Cerebellar nuclear complex (tissue), 1 donor: ENCODE results near the gene OR10G3.
"Not testable (repeated sequence)": the region's sequence is repeated elsewhere in the genome, so short reads cannot be mapped to it uniquely, and the experiment has no call there.

Experiments used
- DNase-seq, 2 experiments: peaks; one replicate each; lab custom pipeline; 2025; lab: John Stamatoyannopoulos, UW

Gene OR10G3

GRCh38 chr14:21579976-21580375 lies at the start of gene OR10G3:
Gene OR10G3, minus strand, starts transcription at chr14:21580076. Its CDS starts 9,332 bp downstream, at chr14:21570744.
- no peak for DNase-seq

- no peak for DNase-seq
These were observed 46.8 kb upstream of the OR10G3 start for GRCh38 chr14:21626491-21627230.

- DNase-seq: no peak
These were observed 37.7 kb upstream of the OR10G3 start for GRCh38 chr14:21617614-21618013.

GRCh38 chr14:21614240-21614639 lies 34.4 kb upstream of the OR10G3 start:
- DNase-seq: no peak

- DNase-seq: no peak
These were observed 32.4 kb upstream of the OR10G3 start for GRCh38 chr14:21612324-21612723.

GRCh38 chr14:21602181-21602580 lies 22.3 kb upstream of the OR10G3 start:
- DNase-seq: not testable (repeated sequence)

- DNase-seq: no peak
These were observed 9.4 kb upstream of the OR10G3 start for GRCh38 chr14:21589317-21589716.

- no peak for DNase-seq
These were observed 4.2 kb downstream of the OR10G3 start for GRCh38 chr14:21575661-21576060.

GRCh38 chr14:21572604-21573003 lies 7.3 kb downstream of the OR10G3 start:
- no peak for DNase-seq

- no peak for DNase-seq
These were observed 21.1 kb downstream of the OR10G3 start for GRCh38 chr14:21558703-21559170.

- DNase-seq: peak; percentile 22 to 77
These were observed 22.6 kb downstream of the OR10G3 start for GRCh38 chr14:21557084-21557901.

GRCh38 chr14:21556378-21557083 lies 23.3 kb downstream of the OR10G3 start:
- DNase-seq: no peak

- no peak for DNase-seq
These were observed 26.6 kb downstream of the OR10G3 start for GRCh38 chr14:21553266-21553665.

GRCh38 chr14:21544588-21544987 lies 35.3 kb downstream of the OR10G3 start:
- DNase-seq: not testable (repeated sequence)

GRCh38 chr14:21543963-21544362 lies 35.9 kb downstream of the OR10G3 start:
- no peak for DNase-seq

- no peak for DNase-seq
These were observed 36.3 kb downstream of the OR10G3 start for GRCh38 chr14:21543521-21543960.

GRCh38 chr14:21541413-21542074 lies 38.3 kb downstream of the OR10G3 start:
- no peak for DNase-seq

- no peak for DNase-seq
These were observed 40.5 kb downstream of the OR10G3 start for GRCh38 chr14:21539189-21539940.

GRCh38 chr14:21537090-21537424 lies 42.8 kb downstream of the OR10G3 start:
- DNase-seq: no peak

- DNase-seq: no peak
These were observed 43.3 kb downstream of the OR10G3 start for GRCh38 chr14:21536418-21537089.
